ENCODE data around the gene BRD3.

GRCh38 chr9:134002796-134003195 lies 65.0 kb downstream of the BRD3 start:
- TF ChIP-seq POLR2A (IDR thresholded peaks at IDR 0.05; ENCODE audit: low read depth, low read length) (no peak), TAF1 (IDR thresholded peaks at IDR 0.05; ENCODE audit: borderline replicate concordance, low read depth, low read length) (no peak)

All from GM12892 (cell line).